GM19438 (cell line): ENCODE results near the gene CNTNAP2.

Experiments used
- ATAC-seq: cut with Tn5 transposase; IDR thresholded peaks from one replicate; pipeline ENCODE4 v1.9.1; 2021; ENCODE audit warnings: low read depth; ENCODE audit not compliant: unreplicated experiment

CNTNAP2 gene

DNA sequence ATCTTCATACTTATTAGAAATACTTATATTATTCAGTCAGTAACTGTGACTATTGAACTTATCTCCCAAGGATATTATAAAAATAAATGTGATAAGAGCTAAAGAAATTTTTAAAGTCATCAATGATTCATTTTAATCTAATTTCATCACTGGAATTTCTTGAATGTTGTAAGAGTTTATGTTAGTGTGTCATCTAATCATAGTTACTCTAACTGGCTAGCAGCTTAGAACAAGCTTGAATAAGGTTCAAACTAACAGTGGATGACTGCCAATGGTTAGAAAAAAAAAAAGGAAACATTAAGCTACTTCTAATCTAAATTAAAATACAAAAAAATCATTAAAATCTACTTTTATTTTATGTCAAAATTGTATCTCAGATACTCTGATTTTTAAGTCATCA lies 1066.3 kb downstream of the CNTNAP2 start:
- ATAC-seq, result no peak

- ATAC-seq, result no peak
Observed at GRCh38 chr7:147183276-147183675, 1066.7 kb downstream of the CNTNAP2 start.

DNA sequence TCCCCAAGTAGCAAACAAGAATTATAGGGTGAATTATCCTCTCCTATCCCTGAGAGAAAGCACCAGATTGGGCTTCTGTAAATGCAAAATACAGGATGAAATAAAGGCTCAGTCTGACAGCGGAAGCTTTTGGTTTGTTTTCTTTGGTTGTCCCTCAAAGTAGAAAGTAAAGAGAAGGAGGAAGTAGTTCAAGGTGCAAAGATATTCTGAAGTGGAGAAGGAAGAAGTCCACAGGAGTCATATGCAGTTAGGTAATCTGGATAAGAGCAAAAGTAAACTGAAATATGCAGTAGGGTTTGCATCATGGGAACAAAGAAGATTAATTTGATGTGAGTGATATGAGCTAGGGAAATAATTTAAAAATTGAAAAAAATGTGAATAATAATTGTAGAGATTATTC lies 1071.9 kb downstream of the CNTNAP2 start:
- no peak for ATAC-seq

GRCh38 chr7:147193476-147193875 lies 1076.9 kb downstream of the CNTNAP2 start:
- no peak for ATAC-seq

- ATAC-seq, result no peak
Observed at GRCh38 chr7:147196481-147196880, 1079.9 kb downstream of the CNTNAP2 start.

GRCh38 chr7:147197006-147197405 lies 1080.4 kb downstream of the CNTNAP2 start:
- no peak for ATAC-seq

DNA sequence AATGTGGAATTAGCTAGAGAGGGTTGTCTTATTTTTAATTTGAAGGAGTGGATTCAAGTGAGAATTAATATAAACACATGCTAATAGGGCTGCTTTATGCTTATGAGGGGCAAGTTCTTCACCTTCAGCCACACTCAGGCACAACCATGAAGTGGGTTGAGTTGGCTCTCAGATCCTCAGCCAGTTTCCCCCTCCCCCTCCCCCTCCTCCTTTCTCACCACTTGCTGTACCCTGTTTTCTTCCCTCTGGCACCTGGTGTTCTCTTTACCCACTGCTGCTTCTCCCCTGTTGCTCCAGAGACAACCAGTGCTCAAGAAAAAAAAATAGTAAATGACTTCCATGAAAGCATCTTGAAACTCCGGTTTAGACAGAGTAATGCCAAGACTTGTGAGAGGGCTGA lies 1083.3 kb downstream of the CNTNAP2 start:
- ATAC-seq, result no peak

- no peak for ATAC-seq
Observed at GRCh38 chr7:147207988-147208387, 1091.4 kb downstream of the CNTNAP2 start.

DNA sequence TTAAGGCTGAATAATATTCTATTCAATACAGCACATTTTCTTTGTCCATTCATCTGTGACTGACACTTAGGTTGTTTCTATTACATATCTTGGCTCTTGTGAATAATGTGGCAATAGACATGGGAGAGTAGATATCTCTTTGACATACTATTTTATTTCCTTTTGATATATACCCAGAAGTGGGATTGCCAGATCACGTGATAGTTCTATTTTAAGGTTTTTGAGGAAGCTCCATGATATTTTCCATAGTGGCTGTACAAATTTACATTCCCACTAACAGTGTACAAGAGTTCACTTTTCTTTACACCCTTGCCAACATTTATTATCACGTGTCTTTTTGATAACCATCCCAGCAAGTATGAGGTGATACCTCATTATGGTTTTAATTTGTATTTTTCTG lies 1114.7 kb downstream of the CNTNAP2 start:
- ATAC-seq, result no peak

- ATAC-seq, result no peak
Observed at GRCh38 chr7:147235645-147236382, 1119.2 kb downstream of the CNTNAP2 start.

DNA sequence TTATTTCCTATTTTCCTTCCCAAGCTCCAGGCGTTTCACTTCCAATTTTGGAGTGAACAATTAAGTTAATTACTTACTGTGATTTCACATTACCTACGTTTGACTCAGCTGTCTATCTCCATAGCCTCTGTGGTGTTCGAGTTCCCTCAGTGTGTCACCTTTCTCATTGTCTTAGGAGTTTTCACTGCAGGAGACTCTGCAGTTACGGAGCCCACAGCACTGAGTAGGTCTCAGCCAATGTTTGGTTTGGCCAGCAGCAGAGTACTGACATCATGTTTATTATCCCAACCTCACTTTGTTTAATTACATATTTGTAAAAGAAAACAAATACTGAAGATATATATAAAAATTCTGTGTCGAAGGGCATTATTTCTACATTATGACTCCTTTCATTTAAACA lies 1123.9 kb downstream of the CNTNAP2 start:
- no peak for ATAC-seq

DNA sequence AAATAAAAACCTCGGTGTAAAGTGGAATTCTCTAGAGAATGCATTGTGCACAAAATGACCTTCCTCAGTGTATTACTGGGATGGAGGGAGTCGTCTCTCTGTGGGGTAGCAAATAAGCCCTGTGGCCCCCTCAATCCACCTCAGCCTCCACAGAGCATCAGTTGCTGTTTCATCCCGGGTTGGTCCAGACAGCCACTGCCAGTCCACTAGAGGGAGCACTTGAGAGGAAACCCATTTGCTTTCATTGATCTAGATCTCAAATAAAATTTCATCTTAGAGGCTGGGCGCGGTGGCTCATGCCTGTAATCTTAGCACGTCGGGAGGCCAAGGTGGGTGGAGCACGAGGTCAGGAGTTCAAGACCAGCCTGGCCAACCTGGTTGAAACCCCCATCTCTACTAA lies 1128.7 kb downstream of the CNTNAP2 start:
- ATAC-seq, result no peak

- no peak for ATAC-seq
Observed at GRCh38 chr7:147249956-147250355, 1133.4 kb downstream of the CNTNAP2 start.

DNA sequence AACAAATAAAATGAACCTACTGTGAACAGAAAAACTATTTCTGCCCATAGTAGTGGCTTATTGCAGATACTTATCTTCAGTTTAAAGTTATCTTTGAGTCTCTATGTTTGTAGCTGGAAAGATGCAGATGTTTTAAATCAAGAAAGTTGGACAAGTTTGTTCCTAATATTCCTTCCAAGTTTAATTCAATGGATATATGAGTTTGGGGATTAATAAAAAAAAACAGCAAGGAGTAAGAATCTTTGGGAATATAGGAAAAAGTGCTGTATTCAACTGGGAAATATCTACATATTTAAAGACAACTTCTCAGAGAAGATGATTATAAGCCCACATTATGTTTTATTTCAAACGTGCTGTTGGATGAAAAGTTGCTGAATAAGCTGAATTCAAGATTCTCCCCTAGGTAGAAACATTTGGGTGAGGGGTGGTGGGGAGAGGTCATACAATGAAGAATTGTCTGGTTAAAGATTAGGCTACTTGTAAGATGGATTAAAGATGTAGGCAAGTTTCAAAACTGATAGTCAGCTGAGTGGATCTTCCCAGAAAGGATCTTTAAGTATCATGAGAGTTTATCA lies 1135.2 kb downstream of the CNTNAP2 start:
- no peak for ATAC-seq

DNA sequence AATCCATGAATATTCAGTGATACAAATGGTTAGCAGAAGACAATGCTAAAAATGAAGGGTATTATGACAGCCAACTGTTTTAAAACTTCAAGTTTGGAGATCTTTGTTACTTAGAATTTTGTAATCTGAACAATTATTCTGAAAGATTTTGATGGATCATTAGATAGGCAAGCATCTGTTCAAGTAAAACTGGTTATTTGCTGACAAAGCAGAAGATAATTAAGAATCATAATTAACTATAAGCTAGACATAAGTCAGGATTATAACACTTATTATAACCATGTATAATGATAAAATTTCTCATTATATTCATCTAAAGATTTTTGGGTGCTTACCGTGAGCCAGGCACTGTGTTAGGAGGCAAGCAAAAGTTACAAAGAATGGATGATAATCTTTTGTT lies 1145.1 kb downstream of the CNTNAP2 start:
- ATAC-seq, result no peak

- no peak for ATAC-seq
Observed at GRCh38 chr7:147265528-147265927, 1148.9 kb downstream of the CNTNAP2 start.

DNA sequence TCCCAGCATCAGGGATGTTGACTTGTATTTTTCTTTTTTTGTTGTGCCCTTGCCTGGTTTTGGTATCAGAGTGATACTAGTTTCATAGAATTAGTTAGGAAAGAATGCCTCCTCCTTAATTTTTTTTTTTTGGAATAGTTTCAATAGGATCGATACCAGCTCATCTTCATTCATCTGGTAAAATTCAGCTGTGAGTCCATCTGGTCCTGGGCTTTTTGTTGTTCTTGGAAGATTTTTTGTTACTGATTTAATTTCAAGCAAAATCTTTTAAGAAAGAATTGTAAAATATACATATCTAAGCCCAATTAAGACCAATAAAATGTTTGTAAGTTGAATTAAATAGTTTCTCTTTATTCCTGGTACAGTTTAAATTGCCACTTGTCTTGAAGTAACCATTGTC lies 1159.5 kb downstream of the CNTNAP2 start:
- no peak for ATAC-seq

DNA sequence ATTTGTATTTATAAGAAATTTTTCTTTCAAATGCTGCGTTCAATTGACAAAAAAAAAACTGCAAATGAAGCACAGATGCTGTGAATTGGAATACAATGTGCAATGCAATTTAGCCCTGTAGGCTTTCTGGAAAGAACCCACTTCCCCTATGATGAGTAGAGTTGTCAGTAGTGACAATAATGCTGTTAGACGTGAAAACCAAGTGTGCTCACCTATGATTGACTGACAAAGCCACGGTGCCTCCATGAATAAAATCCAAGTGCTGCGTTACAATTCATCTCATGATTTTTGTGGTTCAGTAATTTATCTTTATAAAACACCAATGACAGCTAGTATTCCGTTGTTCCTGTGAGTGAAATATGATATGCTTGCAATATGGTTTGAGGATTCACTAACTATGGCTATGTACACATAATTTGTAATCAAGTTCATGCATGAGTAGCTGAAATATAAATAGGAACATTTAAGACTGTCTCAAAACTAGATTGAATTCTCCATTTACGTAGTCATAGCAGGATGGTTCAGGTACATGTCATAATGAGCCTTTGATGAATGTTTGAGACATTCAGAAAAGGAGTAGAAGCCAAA lies 1160.3 kb downstream of the CNTNAP2 start:
- no peak for ATAC-seq

- ATAC-seq, result no peak
Observed at GRCh38 chr7:147279514-147279913, 1162.9 kb downstream of the CNTNAP2 start.

DNA sequence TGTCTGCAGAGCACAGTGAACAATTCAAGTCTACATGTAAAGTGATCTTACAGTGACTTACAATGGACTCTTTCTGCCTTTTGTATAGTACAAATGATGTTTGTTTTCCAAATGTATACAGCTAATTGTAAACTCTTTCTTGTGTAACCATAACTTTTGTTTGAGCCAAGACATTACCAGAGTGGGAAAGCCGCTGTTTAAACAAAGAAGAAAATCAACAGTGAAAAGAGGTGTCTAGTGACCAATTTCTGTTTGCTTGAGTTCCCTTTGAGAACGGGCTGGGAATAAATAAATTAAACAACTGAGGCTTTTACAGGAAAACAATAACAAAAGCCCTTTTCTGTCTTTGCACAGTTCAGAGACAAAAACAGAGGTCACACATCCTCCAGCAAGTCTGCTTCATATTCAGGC lies 1163.4 kb downstream of the CNTNAP2 start:
- no peak for ATAC-seq

GRCh38 chr7:147282204-147282603 lies 1165.6 kb downstream of the CNTNAP2 start:
- no peak for ATAC-seq

- no peak for ATAC-seq
Observed at GRCh38 chr7:147296201-147296600, 1179.6 kb downstream of the CNTNAP2 start.
